GM13977 (cell line): ENCODE results near the gene PLEKHD1.
"Not testable (repeated sequence)": the region's sequence is repeated elsewhere in the genome, so short reads cannot be mapped to it uniquely, and the experiment has no call there.

Source experiments
- DNase-seq: peaks from one replicate; pipeline ENCODE4 v3.0.0; 2012; ENCODE audit warnings: low spot score
- CTCF ChIP-seq: IDR thresholded peaks from 2 replicates; pipeline ENCODE4 v1.5.1; 2012; ENCODE audit warnings: mild to moderate bottlenecking, control low read depth; ENCODE audit not compliant: insufficient read depth; ENCODE audit errors: extremely low read depth, missing control alignments
- in situ Hi-C: fragments of 300-500 bp; cut with MboI; formaldehyde crosslinking; loops from one replicate; pipeline ENCODE4 v1.12.0; 2022; ENCODE audit warnings: low sequenced_read_pairs, low pct_unique_long_range_greater_than_20kb, mixed read lengths, inconsistent platforms; ENCODE audit not compliant: unreplicated experiment

The PLEKHD1 gene

GRCh38 chr14:69493791-69494190 is 9.3 kb downstream of the PLEKHD1 start:
- in situ Hi-C loops: no loop called here
- DNase-seq: no peak

GRCh38 chr14:69495341-69495921 is 10.9 kb downstream of the PLEKHD1 start:
- in situ Hi-C loops: no loop called here
- no peak for DNase-seq
- TF ChIP-seq CTCF: no peak

More at GRCh38 chr14:69493791-69494190, 9.3 kb downstream of the PLEKHD1 start:
- no peak for TF ChIP-seq CTCF

GRCh38 chr14:69497866-69498265 is 13.3 kb downstream of the PLEKHD1 start:
- DNase-seq, in situ Hi-C loops: not testable (repeated sequence)

- in situ Hi-C loops, DNase-seq: not testable (repeated sequence)
Measured at GRCh38 chr14:69498286-69498685, 13.8 kb downstream of the PLEKHD1 start.

GRCh38 chr14:69499436-69499835 is 14.9 kb downstream of the PLEKHD1 start:
- TF ChIP-seq CTCF: no peak
- in situ Hi-C loops: no loop called here
- no peak for DNase-seq

- no peak for DNase-seq
- no peak for TF ChIP-seq CTCF
- in situ Hi-C loops: no loop called here
Measured at GRCh38 chr14:69500096-69500495, 15.6 kb downstream of the PLEKHD1 start.

- no peak for DNase-seq
- no peak for TF ChIP-seq CTCF
- in situ Hi-C loops: no loop called here
Measured at GRCh38 chr14:69500736-69501135, 16.2 kb downstream of the PLEKHD1 start.

GRCh38 chr14:69501423-69501838 is 16.9 kb downstream of the PLEKHD1 start:
- TF ChIP-seq CTCF: no peak
- in situ Hi-C loops: no loop called here
- no peak for DNase-seq
